Esophagus mucosa (tissue), 1 donor: ENCODE data around the gene CEP112. TPM values are rescaled to one million over a fixed set of nuclear protein-coding genes. Genes with fewer than 3 reads are reported as not detected.
A peak's percentile ranks its signal among the peaks of the same experiment; 100 is the strongest.

Experiments
- ATAC-seq: fragments of 200-7000 bp; cut with Tn5 transposase; one replicate; pipeline ENCODE4 v1.9.1; 2020
- total RNA-seq: library from RNA; stranded (reverse); gene quantifications from one replicate; pipeline ENCODE4 v1.2.4, GENCODE V29; 2023
- donor health status: DM: yes; HTN: yes; CAD: no.

Gene CEP112
- total RNA-seq, 1 donor from 2014 or later: 3.7 TPM

DNA sequence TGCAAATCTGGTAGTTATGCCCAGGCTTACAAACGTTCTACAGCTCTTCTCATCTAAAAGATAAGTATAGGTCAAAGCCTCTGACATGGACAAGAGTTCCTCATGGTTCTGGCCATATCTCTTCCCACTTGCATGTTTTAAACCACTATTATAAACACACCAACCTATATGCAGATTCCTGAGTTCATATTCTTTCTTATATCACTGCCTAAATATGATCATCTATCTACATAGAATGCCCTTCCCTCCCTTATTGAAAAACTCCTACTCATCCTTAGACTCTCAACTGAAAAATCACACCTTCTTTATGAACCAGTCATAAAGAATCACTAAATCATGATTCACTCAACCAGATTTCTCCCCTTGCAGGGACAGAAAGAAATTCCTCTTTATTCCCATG, 128.2 kb downstream of the CEP112 start:
- ATAC-seq: no peak

GRCh38 chr17:66056148-66056547, 135.8 kb downstream of the CEP112 start:
- ATAC-seq: no peak

DNA sequence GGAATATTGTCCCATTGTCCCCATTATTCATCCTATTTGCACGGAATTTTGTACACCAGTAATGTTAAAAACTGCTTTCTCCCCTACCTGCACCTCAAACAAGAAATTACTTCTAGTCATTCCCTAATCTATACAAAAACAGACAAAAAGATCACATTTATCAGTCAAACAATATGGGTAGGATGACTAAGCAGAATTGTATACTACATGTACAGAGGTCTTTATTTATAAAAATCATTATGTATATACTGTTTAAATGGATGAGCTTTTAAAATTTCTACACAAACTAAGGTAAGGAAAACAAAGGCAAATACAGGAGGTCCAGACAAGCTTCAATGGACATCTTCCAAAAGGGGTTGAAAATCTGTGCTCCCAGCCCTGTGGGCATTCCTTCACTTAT, 137.7 kb downstream of the CEP112 start:
- no peak for ATAC-seq

DNA sequence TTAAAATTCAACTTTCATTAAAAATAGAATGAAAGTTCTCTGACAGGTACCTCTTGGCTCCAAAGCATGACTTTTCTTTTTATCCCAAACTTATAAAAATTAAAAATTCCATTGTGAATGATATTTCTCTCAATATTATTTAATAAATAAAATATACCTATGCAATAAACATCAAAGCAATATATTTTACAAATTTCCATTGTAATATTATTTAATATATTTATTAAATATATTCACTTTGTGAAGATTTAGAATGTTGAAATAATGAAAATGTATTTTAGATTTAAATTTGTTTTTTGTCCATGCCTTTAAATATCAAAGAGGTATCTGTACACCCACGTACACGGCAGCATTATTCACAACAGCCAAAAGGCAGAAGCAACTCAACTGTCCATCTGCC, 147.8 kb downstream of the CEP112 start:
- ATAC-seq: no peak

DNA sequence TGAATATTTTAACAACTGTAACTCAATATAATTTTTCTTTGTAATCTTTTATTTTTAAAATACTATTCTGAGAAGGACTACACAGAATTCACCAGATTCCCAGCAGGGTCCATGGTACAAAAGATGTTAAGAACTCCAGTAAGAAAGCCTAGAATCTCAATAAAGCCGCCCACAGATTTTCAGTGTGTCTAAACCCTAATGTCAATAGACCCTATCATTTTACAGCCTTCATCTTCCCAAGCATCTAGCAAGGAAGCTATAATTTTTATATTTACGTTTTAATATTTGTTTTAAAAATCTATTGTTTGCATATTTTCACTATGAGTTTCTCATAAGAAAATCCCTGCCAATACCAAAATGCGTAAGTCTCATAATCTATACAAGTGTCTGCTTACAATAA, 148.5 kb downstream of the CEP112 start:
- no peak for ATAC-seq

DNA sequence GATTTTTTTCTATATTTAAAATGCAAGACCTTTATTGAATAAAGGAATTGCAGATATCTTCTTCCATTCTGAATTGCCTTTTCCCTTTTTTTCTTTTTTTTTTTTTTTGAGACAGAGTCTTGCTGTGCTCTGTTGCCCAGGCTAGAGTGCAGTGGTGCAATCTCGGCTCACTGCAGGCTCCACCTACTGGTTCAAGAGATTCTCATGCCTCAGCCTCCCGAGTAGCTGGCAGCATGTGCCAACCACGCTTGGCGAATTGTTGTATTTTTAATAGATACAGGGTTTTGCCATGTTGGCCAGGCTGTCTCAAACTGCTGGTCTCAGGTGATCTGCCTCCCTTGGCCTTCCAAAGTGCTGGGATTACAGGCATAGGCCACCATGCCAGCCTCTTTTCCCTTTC, 151.5 kb downstream of the CEP112 start:
- ATAC-seq: no peak

GRCh38 chr17:66038125-66038524, 153.8 kb downstream of the CEP112 start:
- no peak for ATAC-seq

DNA sequence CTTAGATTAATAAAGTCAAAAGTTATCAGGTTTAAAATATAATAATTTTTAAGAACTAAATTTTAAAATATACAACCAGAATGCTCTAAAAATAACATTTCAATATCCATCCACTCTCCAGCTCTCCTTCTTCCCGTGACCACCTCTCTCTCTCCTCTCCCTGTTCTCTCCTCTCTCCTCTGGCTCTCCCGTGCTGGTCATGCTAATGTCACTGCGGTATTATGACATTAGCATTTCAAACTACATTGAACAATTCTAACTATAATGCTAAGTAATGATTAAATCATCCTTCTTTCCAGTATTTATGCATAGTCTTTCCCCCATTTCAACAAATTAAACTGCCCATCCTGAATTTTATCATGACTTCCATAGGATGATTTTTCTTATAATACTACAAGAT, 154.7 kb downstream of the CEP112 start:
- no peak for ATAC-seq

GRCh38 chr17:66032082-66032712, 159.7 kb downstream of the CEP112 start:
- ATAC-seq: no peak

DNA sequence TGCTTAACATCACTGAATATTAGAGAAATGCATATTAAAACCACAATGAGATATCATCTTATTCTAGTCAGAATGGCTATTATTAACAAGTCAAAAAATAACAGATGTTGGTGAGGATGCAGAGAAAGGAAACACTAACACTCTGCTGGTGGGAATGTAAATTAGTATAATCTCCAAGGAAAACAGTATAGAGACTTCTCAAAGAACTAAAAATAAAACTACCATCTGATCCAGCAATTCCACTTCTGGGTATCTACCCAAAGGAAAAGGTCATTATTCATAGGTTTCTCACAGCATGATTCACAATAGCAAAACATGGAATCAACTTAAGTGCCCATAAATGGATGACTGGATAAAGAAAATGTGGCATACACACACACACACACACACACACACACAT, 166.4 kb downstream of the CEP112 start:
- ATAC-seq: no peak

GRCh38 chr17:66021757-66022156, 170.2 kb downstream of the CEP112 start:
- no peak for ATAC-seq

DNA sequence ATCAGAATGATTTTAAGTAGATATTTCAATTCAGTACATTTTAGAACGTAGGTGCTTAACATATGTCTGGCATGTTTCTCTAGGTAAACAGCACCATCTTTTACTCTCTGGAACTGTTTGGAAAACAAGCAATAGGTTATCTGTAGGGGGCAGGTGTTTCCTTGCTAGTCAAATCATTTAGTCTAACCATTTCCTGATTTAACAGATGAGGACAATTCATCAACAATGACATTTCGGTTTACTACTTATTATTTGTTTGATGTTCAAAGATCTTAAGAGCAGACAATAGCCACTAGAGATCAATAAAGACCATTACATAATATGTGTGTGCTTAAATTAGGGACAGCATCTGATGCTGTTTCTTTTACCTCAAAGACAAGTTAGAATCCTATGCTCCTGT, 173.1 kb downstream of the CEP112 start:
- ATAC-seq: no peak

DNA sequence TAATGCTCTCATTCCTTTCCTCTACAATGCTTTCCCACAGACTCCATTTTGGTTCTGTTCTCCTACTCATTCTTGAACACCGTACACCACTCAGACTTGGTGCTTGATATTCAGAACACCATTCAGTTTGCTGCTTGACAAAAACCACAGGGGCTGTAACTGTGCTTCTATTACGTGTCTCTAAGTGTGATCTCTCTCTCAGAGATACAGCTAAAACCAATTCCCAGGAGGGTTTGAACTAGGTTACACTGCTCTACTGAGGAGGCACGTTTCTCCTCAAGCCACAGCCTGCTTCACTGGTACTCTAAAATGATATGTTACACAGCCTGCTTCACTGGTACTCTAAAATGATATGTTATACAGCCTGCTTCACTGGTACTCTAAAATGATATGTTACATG, 175.7 kb downstream of the CEP112 start:
- ATAC-seq: no peak

DNA sequence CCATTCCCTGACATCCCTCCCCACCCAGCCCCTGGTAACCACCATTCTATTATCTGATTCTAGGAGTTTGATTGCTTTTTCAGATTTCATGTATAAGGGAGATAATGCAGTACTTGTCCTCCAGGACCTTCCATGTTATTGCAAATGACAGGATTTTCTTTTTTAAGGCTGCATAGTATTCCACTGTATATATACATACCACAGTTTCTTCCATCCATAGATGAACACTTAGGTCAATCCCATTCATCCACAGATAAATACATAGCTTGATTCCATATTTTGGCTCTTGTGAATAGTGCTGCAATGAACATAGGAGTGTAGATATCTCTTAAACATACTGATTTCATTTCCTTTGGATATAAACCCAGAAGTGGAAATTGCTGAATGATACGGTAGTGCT, 183.3 kb downstream of the CEP112 start:
- no peak for ATAC-seq

- no peak for ATAC-seq
These were observed 185.3 kb downstream of the CEP112 start for GRCh38 chr17:66006654-66007053.

DNA sequence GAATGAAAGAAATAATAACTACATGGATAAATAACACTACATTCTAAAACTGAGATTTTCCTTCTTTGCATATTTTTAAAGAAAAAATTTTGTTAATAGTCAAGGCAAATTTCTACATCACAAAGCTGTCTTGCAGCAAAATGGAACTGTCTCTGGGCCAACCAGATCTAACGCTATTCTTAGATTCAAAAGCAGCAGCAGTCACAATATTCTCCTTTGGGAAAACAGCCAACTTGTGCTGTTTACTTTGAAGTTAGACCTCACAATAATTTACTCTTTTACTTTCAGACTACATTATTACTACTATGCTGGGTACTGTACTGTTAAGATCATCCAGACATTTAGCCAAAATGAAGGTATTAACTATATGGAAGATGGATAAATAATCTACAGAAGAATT, 189.1 kb downstream of the CEP112 start:
- no peak for ATAC-seq

DNA sequence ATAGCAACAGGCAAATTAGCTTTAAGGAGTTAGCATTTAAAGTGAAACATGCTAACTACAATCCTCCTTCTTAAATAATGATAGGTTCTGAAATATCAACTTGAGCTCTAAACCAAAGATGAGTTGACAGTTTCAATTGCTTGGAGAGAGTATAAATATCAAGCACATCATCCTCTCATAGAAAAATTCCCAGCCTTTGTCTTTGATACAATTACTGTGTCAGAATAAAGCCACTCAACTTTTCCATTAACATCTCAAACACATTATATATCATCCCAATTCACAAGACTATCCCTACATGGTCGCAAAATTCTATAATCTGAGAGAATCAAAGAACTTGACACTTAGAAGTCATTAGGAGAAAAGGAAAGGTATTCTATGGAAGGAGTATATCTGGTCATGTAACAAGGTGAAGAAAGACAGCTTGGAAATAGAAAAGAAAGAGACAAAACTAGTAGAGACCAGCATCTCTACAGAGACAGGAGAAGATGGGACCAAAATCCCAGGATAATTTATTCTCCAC, 189.8 kb downstream of the CEP112 start:
- no peak for ATAC-seq

DNA sequence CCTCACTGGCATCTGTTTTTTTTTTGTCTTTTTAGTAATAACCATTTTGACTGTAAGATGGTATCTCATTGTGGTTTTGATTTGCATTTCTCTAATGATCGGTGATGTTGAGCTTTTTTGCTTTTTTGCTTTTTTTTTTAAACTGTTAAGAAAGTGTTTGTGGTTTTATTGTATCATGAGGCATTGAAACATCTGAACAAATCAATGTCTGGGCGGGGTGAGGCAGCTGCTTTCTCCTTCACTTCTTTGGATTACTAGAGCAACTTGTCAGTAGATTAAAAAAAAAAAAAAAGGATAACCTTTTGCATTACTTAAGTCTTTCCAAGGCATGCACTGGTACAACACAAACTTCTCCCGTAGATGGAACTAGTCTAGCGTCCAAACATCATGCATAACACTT, 191.7 kb downstream of the CEP112 start:
- no peak for ATAC-seq

GRCh38 chr17:65998675-65999074, 193.3 kb downstream of the CEP112 start:
- ATAC-seq: no peak

DNA sequence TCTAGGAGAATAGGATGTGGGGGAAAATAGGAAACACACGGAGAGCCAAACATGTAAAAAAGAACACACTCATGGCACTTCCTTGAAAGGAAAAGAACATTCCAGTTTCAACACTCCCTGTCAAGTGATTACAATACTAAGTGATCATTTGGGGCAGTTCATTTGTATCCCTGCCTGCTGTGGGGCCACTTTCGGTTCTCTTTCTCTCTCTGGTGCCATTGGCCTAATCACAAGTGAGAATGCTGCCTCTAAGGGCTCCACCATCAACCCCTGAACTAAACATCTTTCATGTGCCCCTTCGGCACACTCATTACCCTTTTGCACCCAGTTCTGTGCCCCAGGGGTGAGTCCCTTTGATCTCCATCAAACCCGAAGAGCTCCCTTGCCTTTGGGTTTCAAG, 197.3 kb downstream of the CEP112 start:
- ATAC-seq: no peak

- no peak for ATAC-seq
These were observed 197.8 kb downstream of the CEP112 start for GRCh38 chr17:65994114-65994513.

DNA sequence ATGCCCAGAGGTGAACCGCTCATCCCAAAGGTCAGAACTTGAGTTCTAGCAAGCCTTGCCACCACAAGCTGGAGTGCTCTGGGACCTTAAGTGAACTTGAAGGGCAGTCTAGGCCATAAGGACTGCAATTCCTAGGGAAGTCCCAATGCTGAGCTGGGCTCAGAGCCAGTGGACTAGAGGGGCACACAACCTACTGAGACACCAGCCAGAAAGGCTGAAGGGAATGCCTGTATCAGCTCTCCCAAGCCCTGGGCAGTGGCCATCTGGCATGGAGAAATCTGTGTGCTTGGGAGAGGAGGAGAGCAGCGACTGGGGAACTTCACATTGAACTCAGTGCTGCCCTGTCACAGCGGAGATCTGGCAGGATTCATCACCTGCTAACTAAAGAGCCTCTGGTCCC, 201.3 kb downstream of the CEP112 start:
- ATAC-seq: no peak

- no peak for ATAC-seq
These were observed 203.5 kb downstream of the CEP112 start for GRCh38 chr17:65988451-65988850.

- ATAC-seq: peak; percentile 52
These were observed 203.9 kb downstream of the CEP112 start for GRCh38 chr17:65987988-65988387.

GRCh38 chr17:65985571-65985970, 206.4 kb downstream of the CEP112 start:
- ATAC-seq: no peak
